ENCODE results near the gene IL5. TPM values are rescaled to one million over a fixed set of nuclear protein-coding genes. Genes with fewer than 3 reads are reported as not detected.
A peak's percentile ranks its signal among the peaks of the same experiment; 100 is the strongest.
"Not testable (repeated sequence)": the region's sequence is repeated elsewhere in the genome, so short reads cannot be mapped to it uniquely, and the experiment has no call there.

The IL5 gene
- not detected for total RNA-seq (2021; fragmentation: NEBNext Ultra II Directional; extraction: Animal tissue kit (Norgen Biotek cat#: 25700))
- long read RNA-seq = 0 reads

GRCh38 chr5:132543472-132544201 is at the start of gene IL5:
IL5 (minus strand) TSS chr5:132543522; CDS start chr5:132543478, 44 bp downstream.
- Mint-ChIP-seq H3K27me3 (ENCODE audit: insufficient read depth) (peaks cover 18% of the 10 kb centered on the region), H3K27ac (no peak within 1 kb of the TSS), H3K36me3 (ENCODE audit: low read depth) (no peaks in the 10 kb centered on the region), H3K4me1 (ENCODE audit: low read depth) (no peaks in the 10 kb centered on the region), H3K4me3 (no peak within 1 kb of the TSS), H3K9me3 (no peaks in the 10 kb centered on the region)
- DNase-seq = no peak
- TF ChIP-seq CTCF (IDR thresholded peaks at IDR 0.05) = no peak

- Mint-ChIP-seq H3K9me3 (no peaks in the 10 kb centered on the region), H3K4me1 (ENCODE audit: low read depth) (peaks cover 19% of the 10 kb centered on the region), H3K4me3 (no peak overlapping the region), H3K27me3 (ENCODE audit: insufficient read depth) (no peaks in the 10 kb centered on the region), H3K36me3 (ENCODE audit: low read depth) (peaks cover 10% of the 10 kb centered on the region; the same call in 1 of the 2 replicates), H3K27ac (no peak overlapping the region)
- no peak for DNase-seq
- TF ChIP-seq CTCF (IDR thresholded peaks at IDR 0.05) = no peak
These were observed 49.2 kb upstream of the IL5 start for GRCh38 chr5:132592521-132592920.

- peaks cover 19% of the 10 kb centered on the region for H3K4me1 Mint-ChIP-seq (ENCODE audit: low read depth)
- H3K36me3 Mint-ChIP-seq (ENCODE audit: low read depth) = peaks cover 10% of the 10 kb centered on the region; the same call in 1 of the 2 replicates
- no peak for DNase-seq
- H3K27me3 Mint-ChIP-seq (ENCODE audit: insufficient read depth) = no peaks in the 10 kb centered on the region
- peak; percentile 50 for TF ChIP-seq CTCF (IDR thresholded peaks at IDR 0.05)
- no peak overlapping the region for H3K27ac Mint-ChIP-seq
- no peaks in the 10 kb centered on the region for H3K9me3 Mint-ChIP-seq
- H3K4me3 Mint-ChIP-seq = no peak overlapping the region
These were observed 47.8 kb upstream of the IL5 start for GRCh38 chr5:132591145-132591544.

GRCh38 chr5:132589467-132589866 is 46.1 kb upstream of the IL5 start:
- no peaks in the 10 kb centered on the region for H3K9me3 Mint-ChIP-seq
- H3K27ac Mint-ChIP-seq = no peak overlapping the region
- peaks cover 11% of the 10 kb centered on the region; the same call in 1 of the 2 replicates for H3K36me3 Mint-ChIP-seq (ENCODE audit: low read depth)
- no peaks in the 10 kb centered on the region for H3K27me3 Mint-ChIP-seq (ENCODE audit: insufficient read depth)
- peaks cover 18% of the 10 kb centered on the region for H3K4me1 Mint-ChIP-seq (ENCODE audit: low read depth)
- DNase-seq = no peak
- H3K4me3 Mint-ChIP-seq = no peak overlapping the region
- no peak for TF ChIP-seq CTCF (IDR thresholded peaks at IDR 0.05)

GRCh38 chr5:132586063-132586462 is 42.7 kb upstream of the IL5 start:
- no peak for TF ChIP-seq CTCF (IDR thresholded peaks at IDR 0.05)
- H3K36me3 Mint-ChIP-seq (ENCODE audit: low read depth) = peaks cover 22% of the 10 kb centered on the region

GRCh38 chr5:132584560-132584959 is 41.2 kb upstream of the IL5 start:
- H3K27me3 Mint-ChIP-seq (ENCODE audit: insufficient read depth); H3K9me3 Mint-ChIP-seq; H3K4me1 Mint-ChIP-seq (ENCODE audit: low read depth); H3K27ac Mint-ChIP-seq; DNase-seq; H3K4me3 Mint-ChIP-seq: not testable (repeated sequence)
- peaks cover 22% of the 10 kb centered on the region for H3K36me3 Mint-ChIP-seq (ENCODE audit: low read depth)

More at GRCh38 chr5:132586063-132586462, 42.7 kb upstream of the IL5 start:
- peaks cover 6% of the 10 kb centered on the region; the same call in 1 of the 2 replicates for H3K4me1 Mint-ChIP-seq (ENCODE audit: low read depth)
- H3K27ac Mint-ChIP-seq = no peak overlapping the region
- peaks cover 2% of the 10 kb centered on the region; the same call in 1 of the 2 replicates for H3K27me3 Mint-ChIP-seq (ENCODE audit: insufficient read depth)
- DNase-seq = no peak
- no peaks in the 10 kb centered on the region for H3K9me3 Mint-ChIP-seq
- no peak overlapping the region for H3K4me3 Mint-ChIP-seq

Data from HFFc6 (cell line).